Astrocyte of the cerebellum (primary cell): ENCODE data around the gene BIN1.

Experiments used
- DNase-seq: peaks from one replicate; pipeline ENCODE4 v3.0.0-alpha.2; 2011; ENCODE audit warnings: low read depth
- H3K4me3 ChIP-seq: 2 replicates; pipeline ENCODE4 v1.5.1; 2011; ENCODE audit warnings: mild to moderate bottlenecking, low read depth, low read length, moderate library complexity
- in situ Hi-C: cut with HindIII; loops from 2 replicates; pipeline ENCODE4 v1.10.0; 2017; ENCODE audit warnings: low sequenced_read_pairs
- TF ChIP-seq, protein P1 (sequence below): IDR thresholded peaks from 2 replicates; pipeline ENCODE4 v1.5.1; 2012; ENCODE audit warnings: low read length, low read depth, moderate library complexity, mild to moderate bottlenecking; ENCODE audit errors: missing control alignments

Gene BIN1

DNA sequence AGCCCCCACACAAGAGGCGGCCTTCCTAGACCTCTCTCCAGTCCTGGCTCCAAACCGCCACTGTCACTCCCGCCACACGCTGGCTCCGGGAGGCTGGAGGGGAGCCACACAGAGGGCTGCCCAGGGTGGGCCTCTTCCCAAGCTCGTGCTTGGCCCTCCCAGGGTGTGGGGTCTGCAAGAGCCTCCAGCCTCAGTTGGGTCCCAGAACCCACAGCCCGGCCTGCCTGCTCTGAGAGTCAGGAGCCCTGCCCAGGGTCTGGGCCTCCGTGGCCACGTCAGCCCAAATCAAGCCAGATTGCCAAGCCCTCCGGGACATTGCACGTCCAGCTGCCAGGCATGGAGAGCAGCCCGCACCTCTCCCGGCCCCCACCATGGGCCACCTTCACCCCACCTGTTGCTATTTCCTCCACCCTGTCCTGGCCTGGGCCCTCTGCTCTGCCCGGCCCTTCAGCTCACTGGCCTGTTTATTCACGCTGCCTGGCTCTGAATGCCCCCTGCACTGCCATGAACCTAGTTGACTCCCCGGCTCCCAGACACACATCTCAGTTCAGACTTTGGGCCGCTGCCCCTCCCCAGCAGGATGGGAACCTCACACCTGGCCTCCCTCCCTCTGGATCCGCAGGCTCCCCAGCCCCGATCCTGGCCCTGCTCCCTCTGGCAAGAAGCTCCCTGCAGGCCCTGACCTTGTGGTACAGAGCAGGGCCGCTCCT is 61.0 kb downstream of the BIN1 start:
- TF ChIP-seq, protein P1, sequence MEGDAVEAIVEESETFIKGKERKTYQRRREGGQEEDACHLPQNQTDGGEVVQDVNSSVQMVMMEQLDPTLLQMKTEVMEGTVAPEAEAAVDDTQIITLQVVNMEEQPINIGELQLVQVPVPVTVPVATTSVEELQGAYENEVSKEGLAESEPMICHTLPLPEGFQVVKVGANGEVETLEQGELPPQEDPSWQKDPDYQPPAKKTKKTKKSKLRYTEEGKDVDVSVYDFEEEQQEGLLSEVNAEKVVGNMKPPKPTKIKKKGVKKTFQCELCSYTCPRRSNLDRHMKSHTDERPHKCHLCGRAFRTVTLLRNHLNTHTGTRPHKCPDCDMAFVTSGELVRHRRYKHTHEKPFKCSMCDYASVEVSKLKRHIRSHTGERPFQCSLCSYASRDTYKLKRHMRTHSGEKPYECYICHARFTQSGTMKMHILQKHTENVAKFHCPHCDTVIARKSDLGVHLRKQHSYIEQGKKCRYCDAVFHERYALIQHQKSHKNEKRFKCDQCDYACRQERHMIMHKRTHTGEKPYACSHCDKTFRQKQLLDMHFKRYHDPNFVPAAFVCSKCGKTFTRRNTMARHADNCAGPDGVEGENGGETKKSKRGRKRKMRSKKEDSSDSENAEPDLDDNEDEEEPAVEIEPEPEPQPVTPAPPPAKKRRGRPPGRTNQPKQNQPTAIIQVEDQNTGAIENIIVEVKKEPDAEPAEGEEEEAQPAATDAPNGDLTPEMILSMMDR, result no peak

DNA sequence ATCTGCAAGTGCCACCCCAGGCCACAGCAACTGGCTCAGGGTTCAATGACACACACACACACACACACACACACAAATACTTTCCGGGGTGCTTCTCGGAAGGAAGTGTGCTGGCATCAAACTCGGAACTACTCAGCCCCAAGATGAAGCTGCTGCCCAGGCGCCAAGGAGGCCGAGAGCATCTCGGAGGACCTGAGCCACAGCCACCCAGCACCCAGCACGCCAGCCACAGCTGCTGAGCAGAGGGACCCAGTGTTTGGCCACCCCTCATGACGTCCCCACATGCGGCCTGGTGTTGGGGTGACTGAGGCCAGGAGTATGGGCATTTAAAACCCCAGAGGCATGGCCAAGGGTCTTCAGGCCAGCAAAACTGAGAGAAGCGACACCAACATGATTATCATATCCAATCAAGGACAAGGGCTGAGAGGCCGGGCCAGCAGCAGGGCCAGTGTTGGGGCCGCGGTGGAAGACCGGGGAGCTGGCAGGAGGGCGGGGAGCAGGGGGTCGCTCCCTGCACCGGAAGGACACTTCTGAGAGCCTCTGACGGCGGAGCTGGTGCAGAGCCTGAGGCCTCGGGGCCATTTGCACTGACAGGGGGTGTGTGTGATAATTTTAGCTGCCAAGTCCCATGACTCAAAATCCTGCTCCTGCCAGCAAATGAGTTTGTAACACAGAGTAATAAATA is 61.8 kb downstream of the BIN1 start:
- H3K4me3 ChIP-seq, result no peak overlapping the region
- TF ChIP-seq, protein P1, result no peak
- in situ Hi-C loops, result no loop called here
- DNase-seq, result no peak

More for the DNA sequence above, 61.0 kb downstream of the BIN1 start:
- in situ Hi-C loops, result no loop called here
- no peak overlapping the region for H3K4me3 ChIP-seq
- DNase-seq, result no peak

DNA sequence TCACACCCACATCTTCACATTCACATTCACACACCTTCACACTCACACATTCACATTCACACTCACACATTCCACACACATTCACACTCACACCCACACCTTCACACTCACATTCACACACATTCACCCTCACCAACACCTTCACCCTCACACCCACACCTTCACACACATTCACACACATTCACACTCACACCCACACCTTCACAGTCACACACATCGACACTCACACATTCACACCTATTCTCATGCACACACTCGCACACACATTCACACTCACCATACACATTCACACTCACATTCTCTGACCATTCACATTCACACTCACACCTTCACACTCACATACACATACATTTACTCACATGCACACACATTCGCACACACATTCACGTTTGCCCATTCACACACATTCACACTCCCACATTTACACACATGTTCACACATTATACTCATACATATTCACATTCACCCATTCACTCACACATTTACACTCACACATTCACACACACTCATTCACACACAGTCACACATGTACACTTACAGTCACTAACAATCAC is 62.7 kb downstream of the BIN1 start:
- no peak for DNase-seq
- in situ Hi-C loops, result no loop called here
- TF ChIP-seq, protein P1, result no peak

DNA sequence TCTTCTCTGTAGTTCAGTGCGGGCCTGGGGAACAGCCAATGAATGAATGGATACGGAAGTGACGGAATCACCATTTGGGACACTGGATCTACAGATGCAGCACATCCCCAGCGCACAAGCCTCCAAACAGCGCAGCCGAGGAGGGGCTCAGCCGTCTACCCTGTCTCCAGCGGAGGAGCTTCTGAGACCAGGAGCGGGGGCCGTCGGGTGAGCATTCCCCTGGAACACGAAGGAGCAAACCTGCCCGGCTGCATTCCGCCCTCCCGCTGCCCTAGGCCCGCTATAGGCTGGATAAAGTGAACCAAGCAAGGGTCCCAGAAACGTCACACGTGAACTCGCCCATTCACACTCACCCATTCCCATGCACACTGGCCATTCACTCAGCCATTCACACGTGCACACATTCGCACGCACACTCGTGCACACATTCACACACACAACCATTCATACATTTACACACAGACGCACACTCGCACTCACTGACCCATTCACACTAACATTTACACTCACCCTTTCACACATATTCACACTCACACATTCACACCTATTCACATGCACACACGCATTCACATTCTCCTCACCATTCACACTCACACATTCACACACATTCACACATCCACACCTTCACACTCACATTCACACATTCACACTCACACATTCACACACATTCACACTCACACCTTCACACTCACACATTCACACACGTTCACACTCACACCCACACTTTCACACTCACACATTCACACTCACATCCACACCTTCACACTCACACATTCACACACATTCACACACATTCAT is 63.4 kb downstream of the BIN1 start:
- no peak for DNase-seq
- H3K4me3 ChIP-seq, result no peak overlapping the region
- TF ChIP-seq, protein P1, result no peak
- in situ Hi-C loops, result no loop called here

More for the DNA sequence above, 62.7 kb downstream of the BIN1 start:
- no peak overlapping the region for H3K4me3 ChIP-seq

DNA sequence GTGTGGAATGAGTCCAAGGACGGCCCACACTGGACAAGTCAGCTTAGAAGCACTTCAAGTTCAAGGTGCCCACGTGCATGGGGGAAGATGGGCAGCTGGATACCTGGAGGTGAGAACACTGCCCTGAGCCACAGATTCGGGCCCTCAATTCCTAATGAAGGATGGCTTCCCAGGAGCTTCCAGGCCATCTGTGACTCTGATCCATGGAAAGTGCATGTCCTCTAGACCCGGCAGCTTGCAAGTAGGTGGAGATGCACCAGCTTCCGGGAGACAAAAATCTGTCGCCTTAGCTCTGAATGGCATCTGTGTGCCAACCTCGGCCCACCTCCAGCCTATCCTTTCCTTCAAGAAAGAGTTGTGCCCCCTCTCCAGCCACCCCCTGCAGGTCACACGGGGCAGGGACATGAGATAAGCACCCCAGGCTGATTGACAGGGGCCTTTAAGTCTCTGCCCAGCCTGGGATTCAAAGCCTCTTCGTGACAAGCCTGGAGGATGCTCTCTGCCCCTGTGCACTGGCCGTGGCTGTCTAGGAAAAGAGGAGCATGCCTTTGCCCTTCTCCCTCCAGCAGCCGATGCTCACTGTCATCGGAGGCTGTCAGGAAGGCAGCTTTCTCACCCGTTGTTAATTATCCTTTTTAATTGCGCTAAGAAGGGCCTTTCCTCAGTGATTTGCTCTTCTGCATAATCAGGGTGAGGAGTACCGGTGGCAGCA is 65.5 kb downstream of the BIN1 start:
- in situ Hi-C loops, result no loop called here
- TF ChIP-seq, protein P1, result no peak
- no peak overlapping the region for H3K4me3 ChIP-seq
- no peak for DNase-seq

DNA sequence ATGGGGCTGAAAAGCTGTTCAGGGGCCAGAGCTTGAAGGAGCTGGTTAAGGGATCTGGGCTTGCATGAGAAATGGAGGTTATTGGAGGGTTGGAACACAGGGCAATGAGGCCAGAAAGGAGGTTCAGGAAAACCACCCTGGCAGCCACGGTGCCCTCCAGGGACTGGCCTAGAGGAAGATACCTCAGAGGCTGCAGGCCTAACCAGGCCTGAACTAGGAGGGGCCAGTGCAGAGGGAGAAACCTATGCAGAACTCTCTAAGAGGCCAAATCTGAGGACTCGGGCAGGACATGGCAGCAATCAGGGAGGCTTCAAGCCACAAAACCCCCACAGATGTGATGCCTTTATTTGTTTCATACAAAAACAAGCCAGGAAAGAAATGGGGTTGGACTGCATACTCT is 66.8 kb downstream of the BIN1 start:
- TF ChIP-seq, protein P1, result no peak
- H3K4me3 ChIP-seq, result no peak overlapping the region
- no peak for DNase-seq
- in situ Hi-C loops, result no loop called here
